HepG2 (cell line): Measurements from ENCODE around the gene TGFBI.

Experiments
- MAFF ChIP-seq: IDR thresholded peaks from 2 replicates; pipeline ENCODE4 v1.6.1; 2011; ENCODE audit warnings: low read depth, low read length, improper control_type of control experiment
- TF ChIP-seq, protein P1 (sequence below): sonication (generic); formaldehyde crosslinking; IDR thresholded peaks from 2 replicates; pipeline ENCODE4 v1.5.0; 2020; ENCODE audit warnings: mild to moderate bottlenecking, missing genetic modification reagents, moderate library complexity

DNA sequence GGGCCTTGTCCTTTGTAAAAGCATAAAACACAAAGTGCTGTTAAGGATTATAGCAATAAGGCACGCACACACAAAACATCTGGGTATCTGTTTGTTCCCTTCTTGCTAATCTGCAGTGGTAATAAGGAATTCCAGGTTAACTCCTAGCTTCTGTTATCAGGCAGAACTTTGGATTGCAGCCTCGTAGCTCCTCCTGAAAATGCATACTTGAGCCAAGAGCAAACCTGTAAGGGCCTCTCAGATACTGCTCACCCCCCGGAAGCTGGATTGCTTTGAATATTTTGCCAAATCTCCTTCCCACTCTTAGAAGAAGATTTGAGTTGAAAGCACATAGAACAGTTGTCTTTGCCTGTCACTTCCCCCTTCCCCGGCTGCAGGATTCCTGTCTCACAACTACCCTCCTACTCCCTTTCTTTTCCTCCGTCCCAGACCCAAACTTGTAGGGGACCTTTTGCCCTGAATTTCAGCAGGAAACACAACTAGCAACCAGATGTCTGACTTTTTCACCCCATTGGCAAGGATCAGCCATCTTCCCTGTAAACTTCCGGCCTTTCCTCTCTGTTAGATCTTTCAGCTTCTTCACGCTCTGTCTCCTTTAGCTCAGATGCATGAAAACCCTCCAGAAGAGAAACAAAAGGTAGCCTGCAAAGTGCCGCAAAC lies 75.6 kb downstream of the TGFBI start:
- TF ChIP-seq, protein P1, sequence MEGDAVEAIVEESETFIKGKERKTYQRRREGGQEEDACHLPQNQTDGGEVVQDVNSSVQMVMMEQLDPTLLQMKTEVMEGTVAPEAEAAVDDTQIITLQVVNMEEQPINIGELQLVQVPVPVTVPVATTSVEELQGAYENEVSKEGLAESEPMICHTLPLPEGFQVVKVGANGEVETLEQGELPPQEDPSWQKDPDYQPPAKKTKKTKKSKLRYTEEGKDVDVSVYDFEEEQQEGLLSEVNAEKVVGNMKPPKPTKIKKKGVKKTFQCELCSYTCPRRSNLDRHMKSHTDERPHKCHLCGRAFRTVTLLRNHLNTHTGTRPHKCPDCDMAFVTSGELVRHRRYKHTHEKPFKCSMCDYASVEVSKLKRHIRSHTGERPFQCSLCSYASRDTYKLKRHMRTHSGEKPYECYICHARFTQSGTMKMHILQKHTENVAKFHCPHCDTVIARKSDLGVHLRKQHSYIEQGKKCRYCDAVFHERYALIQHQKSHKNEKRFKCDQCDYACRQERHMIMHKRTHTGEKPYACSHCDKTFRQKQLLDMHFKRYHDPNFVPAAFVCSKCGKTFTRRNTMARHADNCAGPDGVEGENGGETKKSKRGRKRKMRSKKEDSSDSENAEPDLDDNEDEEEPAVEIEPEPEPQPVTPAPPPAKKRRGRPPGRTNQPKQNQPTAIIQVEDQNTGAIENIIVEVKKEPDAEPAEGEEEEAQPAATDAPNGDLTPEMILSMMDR (CRISPR knock-in tag): no peak
- no peak for TF ChIP-seq MAFF
